ENCODE data around the gene MAP6. TPM values are rescaled to one million over a fixed set of nuclear protein-coding genes. Genes with fewer than 3 reads are reported as not detected.

Gene MAP6
- total RNA-seq, 3 donors from 2014 or later (not counting 1 experiment from before 2014, with no cell fraction given) = not detected

- Mint-ChIP-seq H3K4me1 (no peaks in the 10 kb centered on the region), H3K36me3 (no peaks in the 10 kb centered on the region), H3K4me3 (no peak overlapping the region), H3K27ac (no peak overlapping the region), H3K27me3 (ENCODE audit: low read depth in 2 of 2) (peaks cover 39 to 60% of the 10 kb centered on the region in 2 donors), H3K9me3 (no peaks in the 10 kb centered on the region)
- Histone ChIP-seq H3K4me1 (ENCODE audit: control insufficient read depth, insufficient read depth, low read length) (no peaks in the 10 kb centered on the region), H3K9me3 (ENCODE audit: control insufficient read depth, insufficient read depth, low read length) (no peaks in the 10 kb centered on the region), H3K4me3 (ENCODE audit: low read length) (no peak overlapping the region), H3K27me3 (ENCODE audit: control insufficient read depth, insufficient read depth, low read length) (peaks cover 2% of the 10 kb centered on the region), H3K27ac (ENCODE audit: low read length) (no peak overlapping the region), H3K36me3 (ENCODE audit: control insufficient read depth, insufficient read depth, low read length) (no peaks in the 10 kb centered on the region)
- WGBS (ENCODE audit: insufficient coverage) = 86% methylated on average over 1 of the region's 2 CpGs
- intact Hi-C loops (cut with micrococcal nuclease) = no loop called here
- no peak for TF ChIP-seq CTCF (IDR thresholded peaks at IDR 0.05)
- DNase-seq = no peak
- no peak for ATAC-seq
Observed at GRCh38 chr11:75632962-75633361, 35.9 kb downstream of the MAP6 start.

GRCh38 chr11:75632450-75632849, 36.4 kb downstream of the MAP6 start:
- no peaks in the 10 kb centered on the region for H3K9me3 ChIP-seq (ENCODE audit: control insufficient read depth, insufficient read depth, low read length)

GRCh38 chr11:75631086-75631730, 37.6 kb downstream of the MAP6 start:
- no peak overlapping the region for H3K27ac Mint-ChIP-seq

More at GRCh38 chr11:75632450-75632849, 36.4 kb downstream of the MAP6 start:
- H3K27ac Mint-ChIP-seq = no peak overlapping the region
- Histone ChIP-seq H3K27me3 (ENCODE audit: control insufficient read depth, insufficient read depth, low read length) (peaks cover 2% of the 10 kb centered on the region), H3K27ac (ENCODE audit: low read length) (no peak overlapping the region), H3K4me3 (ENCODE audit: low read length) (no peak overlapping the region), H3K4me1 (ENCODE audit: control insufficient read depth, insufficient read depth, low read length) (no peaks in the 10 kb centered on the region), H3K36me3 (ENCODE audit: control insufficient read depth, insufficient read depth, low read length) (no peaks in the 10 kb centered on the region)
- H3K4me3 Mint-ChIP-seq = no peak overlapping the region
- DNase-seq (no peak), ATAC-seq (no peak)
- intact Hi-C loops (cut with micrococcal nuclease) = no loop called here
- TF ChIP-seq CTCF (IDR thresholded peaks at IDR 0.05) = no peak
- no peaks in the 10 kb centered on the region for H3K36me3 Mint-ChIP-seq
- H3K4me1 Mint-ChIP-seq = no peaks in the 10 kb centered on the region
- WGBS (ENCODE audit: insufficient coverage) = 83% methylated on average over 1 of the region's 2 CpGs
- peaks cover 43 to 63% of the 10 kb centered on the region in 2 donors for H3K27me3 Mint-ChIP-seq (ENCODE audit: low read depth in 2 of 2)
- no peaks in the 10 kb centered on the region for H3K9me3 Mint-ChIP-seq

More at GRCh38 chr11:75631086-75631730, 37.6 kb downstream of the MAP6 start:
- Mint-ChIP-seq H3K4me1 (no peaks in the 10 kb centered on the region), H3K4me3 (no peak overlapping the region), H3K9me3 (no peaks in the 10 kb centered on the region), H3K36me3 (no peaks in the 10 kb centered on the region), H3K27me3 (ENCODE audit: low read depth in 2 of 2) (peaks cover 37 to 52% of the 10 kb centered on the region in 2 donors)
- no peak overlapping the region for H3K4me3 ChIP-seq (ENCODE audit: low read length)
- no peak for DNase-seq
- no peak for ATAC-seq
- no peaks in the 10 kb centered on the region for H3K9me3 ChIP-seq (ENCODE audit: control insufficient read depth, insufficient read depth, low read length)
- no peak overlapping the region for H3K27ac ChIP-seq (ENCODE audit: low read length)
- intact Hi-C loops (cut with micrococcal nuclease) = no loop called here
- H3K36me3 ChIP-seq (ENCODE audit: control insufficient read depth, insufficient read depth, low read length) = no peaks in the 10 kb centered on the region
- 49% methylated on average over 2 of the region's 2 CpGs for WGBS (ENCODE audit: insufficient coverage)
- no peak for TF ChIP-seq CTCF (IDR thresholded peaks at IDR 0.05)
- no peaks in the 10 kb centered on the region for H3K4me1 ChIP-seq (ENCODE audit: control insufficient read depth, insufficient read depth, low read length)
- H3K27me3 ChIP-seq (ENCODE audit: control insufficient read depth, insufficient read depth, low read length) = peaks cover 2% of the 10 kb centered on the region

Data from natural killer cell (primary cell).